Hepatocyte (in vitro differentiated cells): Measurements from ENCODE around the gene LNX1. TPM values are rescaled to one million over a fixed set of nuclear protein-coding genes. Genes with fewer than 3 reads are reported as not detected.

Experiments used
- DNase-seq: peaks from one replicate; pipeline ENCODE4 v3.0.0-alpha.2; 2016; ENCODE audit warnings: low spot score
- H2AFZ ChIP-seq: fragments of 200-600 bp; sonication (generic); 2 replicates; pipeline ENCODE4 v1.6.0; 2016; ENCODE audit warnings: antibody characterized with exemption, mild to moderate bottlenecking
- H3K27ac ChIP-seq: fragments of 200-600 bp; sonication (generic); 2 replicates; pipeline ENCODE4 v1.5.1; 2016; ENCODE audit warnings: mild to moderate bottlenecking
- H3K27me3 ChIP-seq: fragments of 200-600 bp; sonication (generic); 2 replicates; pipeline ENCODE4 v1.6.1; 2016
- H3K36me3 ChIP-seq: fragments of 200-600 bp; sonication (generic); replicated peaks from 2 replicates; pipeline ENCODE4 v1.5.1; 2016; ENCODE audit warnings: low read depth; ENCODE audit not compliant: insufficient read depth
- H3K4me1 ChIP-seq: fragments of 200-600 bp; sonication (generic); 2 replicates; pipeline ENCODE4 v1.5.1; 2016; ENCODE audit warnings: mild to moderate bottlenecking, moderate library complexity; ENCODE audit not compliant: insufficient read depth
- H3K4me2 ChIP-seq: fragments of 200-600 bp; sonication (generic); 2 replicates; pipeline ENCODE4 v1.6.0; 2016
- H3K4me3 ChIP-seq: fragments of 200-600 bp; sonication (generic); 2 replicates; pipeline ENCODE4 v1.5.1; 2016; ENCODE audit warnings: mild to moderate bottlenecking
- H3K79me2 ChIP-seq: fragments of 200-600 bp; sonication (generic); 2 replicates; pipeline ENCODE4 v1.6.0; 2017; ENCODE audit warnings: mild to moderate bottlenecking
- H3K9me2 ChIP-seq: fragments of 200-600 bp; sonication (generic); replicated peaks from 2 replicates; pipeline ENCODE4 v1.6.0; 2017; ENCODE audit warnings: mild to moderate bottlenecking; ENCODE audit not compliant: insufficient read depth
- H3K9me3 ChIP-seq: fragments of 200-600 bp; sonication (generic); 2 replicates; pipeline ENCODE4 v1.5.1; 2016; ENCODE audit warnings: low read depth, mild to moderate bottlenecking
- H4K20me1 ChIP-seq: fragments of 200-600 bp; sonication (generic); 2 replicates; pipeline ENCODE4 v1.6.0; 2016; ENCODE audit warnings: mild to moderate bottlenecking; ENCODE audit not compliant: insufficient read depth, poor library complexity, severe bottlenecking
- CTCF ChIP-seq: fragments of 200-600 bp; sonication (generic); IDR thresholded peaks from 2 replicates; pipeline ENCODE4 v1.5.1; 2016; ENCODE audit warnings: antibody characterized with exemption, mild to moderate bottlenecking; ENCODE audit not compliant: poor library complexity
- EZH2 ChIP-seq: fragments of 200-600 bp; sonication (generic); IDR thresholded peaks from 2 replicates; pipeline ENCODE4 v1.6.1; 2016; ENCODE audit warnings: antibody characterized with exemption, mild to moderate bottlenecking, borderline replicate concordance
- EZH2phosphoT487 ChIP-seq: fragments of 200-600 bp; sonication (generic); IDR thresholded peaks from one replicate; pipeline ENCODE4 v1.6.1; 2018; ENCODE audit warnings: antibody characterized with exemption, mild to moderate bottlenecking, low read depth, moderate library complexity; ENCODE audit not compliant: unreplicated experiment, severe bottlenecking
- WGBS: methylation state at CpG from one replicate; pipeline ENCODE4 v1.1.6; 2016; ENCODE audit warnings: low lambda C conversion rate; ENCODE audit errors: missing lambda C conversion rate; 5-methylcytosine and 5-hydroxymethylcytosine counted together
- polyA plus RNA-seq: library from polyadenylated mRNA; unstranded; fragments of >200 nt; fragmentation: Nextera tagmentation; extraction: Ambion mirVana; gene quantifications from 2 replicates; pipeline ENCODE4 v1.2.1, GENCODE V29; 2016
- total RNA-seq: library from RNA; depleted of rRNA; stranded (reverse); fragments of >200 nt; gene quantifications from 2 replicates; pipeline ENCODE4 v1.2.3, GENCODE V29; 2014

The LNX1 gene
- total and polyA plus RNA-seq, 2 experiments from 2014 or later = 8.4 to 16.7 TPM

- H3K27ac ChIP-seq = no peak overlapping the region
- H3K9me2 ChIP-seq = no peaks in the 10 kb centered on the region
- H3K79me2 ChIP-seq = no peaks in the 10 kb centered on the region
- H3K9me3 ChIP-seq = no peaks in the 10 kb centered on the region
- no peaks in the 10 kb centered on the region for H3K4me1 ChIP-seq
- H3K27me3 ChIP-seq = no peaks in the 10 kb centered on the region
- H3K4me2 ChIP-seq = no peak overlapping the region
- H3K4me3 ChIP-seq = no peak overlapping the region
- TF ChIP-seq EZH2phosphoT487 (no peak), EZH2 (no peak)
- no peak overlapping the region for H2AFZ ChIP-seq
- DNase-seq = no peak
- 0% methylated on average over 1 of the region's 1 CpG for WGBS
- H3K36me3 ChIP-seq = no peaks in the 10 kb centered on the region
- H4K20me1 ChIP-seq = no peaks in the 10 kb centered on the region
Observed at GRCh38 chr4:53514509-53514908, 76.8 kb downstream of the LNX1 start.

DNA sequence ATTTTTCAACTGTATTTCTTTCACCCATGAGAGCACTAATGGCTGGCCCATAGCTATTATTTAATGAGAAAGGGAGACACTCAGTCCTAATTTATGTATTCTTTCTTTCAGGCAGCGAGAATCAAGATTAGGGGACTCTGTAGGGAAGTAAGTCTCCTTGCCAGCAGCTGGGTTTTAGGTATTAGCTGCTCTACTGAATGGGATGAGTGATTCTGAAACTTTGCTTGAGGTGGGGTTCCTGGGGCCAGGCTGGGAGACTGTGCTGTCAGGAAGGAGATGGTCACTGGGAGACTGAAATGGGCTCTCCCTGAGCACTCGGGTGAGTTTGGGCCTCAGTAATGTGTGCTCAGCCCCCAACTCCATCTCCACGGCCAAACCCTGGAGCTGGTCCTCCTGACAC lies 78.7 kb downstream of the LNX1 start:
- Histone ChIP-seq H3K4me2 (no peak overlapping the region), H2AFZ (no peak overlapping the region), H3K27me3 (no peaks in the 10 kb centered on the region), H3K4me3 (no peak overlapping the region), H3K9me2 (no peaks in the 10 kb centered on the region), H4K20me1 (no peaks in the 10 kb centered on the region), H3K4me1 (no peaks in the 10 kb centered on the region), H3K27ac (no peak overlapping the region), H3K79me2 (no peaks in the 10 kb centered on the region), H3K36me3 (no peaks in the 10 kb centered on the region), H3K9me3 (no peaks in the 10 kb centered on the region)
- no peak for DNase-seq
- no peak for TF ChIP-seq EZH2
- WGBS = 24% methylated on average over 3 of the region's 3 CpGs

DNA sequence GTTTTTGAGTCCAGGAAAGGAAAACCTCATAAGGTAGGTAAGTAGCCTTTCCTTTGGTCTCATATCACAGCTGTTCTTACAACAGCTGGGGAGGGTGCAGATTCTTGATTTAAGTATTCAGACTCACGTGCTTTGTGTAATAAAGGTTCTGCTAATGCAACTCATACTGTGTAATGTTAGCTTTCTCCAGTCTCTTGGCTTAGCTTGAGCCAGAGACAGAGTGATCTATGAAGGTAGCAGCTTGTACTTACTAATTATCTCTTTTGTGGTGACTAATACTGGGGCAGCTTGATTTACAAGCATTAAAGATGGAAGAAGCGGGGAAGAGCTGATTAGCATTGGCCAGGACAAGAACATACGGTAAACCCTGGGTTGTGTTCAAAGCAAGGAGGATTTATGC lies 80.3 kb downstream of the LNX1 start:
- Histone ChIP-seq H3K27me3 (no peaks in the 10 kb centered on the region), H3K4me2 (no peak overlapping the region), H3K9me2 (no peaks in the 10 kb centered on the region), H2AFZ (no peak overlapping the region), H3K4me3 (no peak overlapping the region), H4K20me1 (no peaks in the 10 kb centered on the region), H3K79me2 (no peaks in the 10 kb centered on the region), H3K27ac (no peak overlapping the region), H3K36me3 (no peaks in the 10 kb centered on the region), H3K9me3 (no peaks in the 10 kb centered on the region), H3K4me1 (no peaks in the 10 kb centered on the region)
- DNase-seq = no peak
- TF ChIP-seq CTCF (no peak), EZH2phosphoT487 (no peak), EZH2 (no peak)
- WGBS = 28% methylated on average over 3 of the region's 3 CpGs

- no peaks in the 10 kb centered on the region for H3K36me3 ChIP-seq
- no peaks in the 10 kb centered on the region for H3K9me2 ChIP-seq
- H4K20me1 ChIP-seq = no peaks in the 10 kb centered on the region
- no peaks in the 10 kb centered on the region for H3K79me2 ChIP-seq
- H3K4me3 ChIP-seq = no peak overlapping the region
- DNase-seq = no peak
- no peaks in the 10 kb centered on the region for H3K9me3 ChIP-seq
- H3K4me2 ChIP-seq = no peak overlapping the region
- H3K4me1 ChIP-seq = no peaks in the 10 kb centered on the region
- WGBS = 33% methylated on average over 5 of the region's 5 CpGs
- no peaks in the 10 kb centered on the region for H3K27me3 ChIP-seq
- peak overlapping the region; percentile 8 for H3K27ac ChIP-seq
- H2AFZ ChIP-seq = no peak overlapping the region
- TF ChIP-seq CTCF (no peak), EZH2phosphoT487 (no peak), EZH2 (no peak)
Observed at GRCh38 chr4:53510321-53510720, 81.0 kb downstream of the LNX1 start.

DNA sequence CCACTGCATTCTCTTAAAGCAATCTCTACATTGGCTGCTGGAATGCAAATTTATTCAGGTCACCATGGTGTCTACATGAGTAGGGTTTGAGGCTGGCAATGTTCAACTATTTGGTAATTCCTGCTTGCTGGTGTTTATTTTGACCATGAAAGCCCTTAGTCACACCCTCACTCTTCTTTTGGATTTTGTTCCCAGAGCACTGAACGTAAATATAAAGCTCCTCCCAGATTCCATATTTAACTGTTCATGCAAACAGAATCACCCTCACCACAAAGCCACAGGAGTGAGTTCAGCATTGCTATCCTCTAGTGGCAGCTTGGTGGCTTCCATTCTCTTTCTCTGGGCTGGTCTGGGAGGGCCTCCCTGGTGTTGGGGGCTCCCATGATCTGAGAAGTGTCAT lies 82.8 kb downstream of the LNX1 start:
- Histone ChIP-seq H2AFZ (no peak overlapping the region), H3K4me2 (no peak overlapping the region), H3K36me3 (no peaks in the 10 kb centered on the region), H3K4me3 (no peak overlapping the region), H3K27me3 (no peaks in the 10 kb centered on the region), H3K4me1 (no peaks in the 10 kb centered on the region), H3K27ac (no peak overlapping the region), H3K79me2 (no peaks in the 10 kb centered on the region), H4K20me1 (no peaks in the 10 kb centered on the region), H3K9me3 (no peaks in the 10 kb centered on the region), H3K9me2 (no peaks in the 10 kb centered on the region)
- TF ChIP-seq CTCF (no peak), EZH2 (no peak), EZH2phosphoT487 (no peak)
- DNase-seq = no peak
- WGBS = 59% methylated on average over 1 of the region's 1 CpG
